Activated CD4-positive, alpha-beta memory T cell treated with anti-CD3 and anti-CD28 coated beads for 36 hours (primary cell): ENCODE measurements around the gene MPV17. TPM values are rescaled to one million over a fixed set of nuclear protein-coding genes. Genes with fewer than 3 reads are reported as not detected.
A peak's percentile ranks its signal among the peaks of the same experiment; 100 is the strongest.
"Not testable (repeated sequence)": the region's sequence is repeated elsewhere in the genome, so short reads cannot be mapped to it uniquely, and the experiment has no call there.

Experiments
- CTCF ChIA-PET: fragments of 350-600 bp; sonication (Branson Sonifier 250); formaldehyde crosslinking; loops from one replicate; lab custom pipeline; 2021; ENCODE audit warnings: antibody characterized with exemption, inconsistent platforms; lab: Charles Lee
- POLR2A ChIA-PET: fragments of 350-600 bp; sonication (Branson Sonifier 250); formaldehyde crosslinking; loops from one replicate; lab custom pipeline; 2021; ENCODE audit warnings: antibody characterized with exemption; lab: Charles Lee
- DNase-seq: peaks from one replicate; pipeline ENCODE4 v3.0.0-alpha.2; 2020
- H3K27ac Mint-ChIP-seq: one replicate; pipeline ENCODE4 v1.8.0; 2021; ENCODE audit warnings: mixed read lengths
- H3K27me3 Mint-ChIP-seq: one replicate; pipeline ENCODE4 v1.8.0; 2021; ENCODE audit warnings: mixed read lengths
- H3K36me3 Mint-ChIP-seq: one replicate; pipeline ENCODE4 v1.8.0; 2021; ENCODE audit warnings: mixed read lengths
- H3K4me1 Mint-ChIP-seq: one replicate; pipeline ENCODE4 v1.8.0; 2021; ENCODE audit warnings: low read depth, mixed read lengths
- H3K4me3 Mint-ChIP-seq: one replicate; pipeline ENCODE4 v1.8.0; 2021; ENCODE audit warnings: mild to moderate bottlenecking, mixed read lengths
- H3K9me3 Mint-ChIP-seq: one replicate; pipeline ENCODE4 v1.8.0; 2021; ENCODE audit warnings: mixed read lengths
- intact Hi-C: fragments of 100-400 bp; cut with micrococcal nuclease; formaldehyde crosslinking; loops from one replicate; pipeline ENCODE4 v1.15.1; 2023
- total RNA-seq, 2 experiments: library from RNA; stranded (reverse); gene quantifications; one replicate each; pipeline ENCODE4 v1.2.3, GENCODE V29; 2021

Gene MPV17
- total RNA-seq, 2 experiments from 2014 or later: 85.5 to 86.0 TPM

- Mint-ChIP-seq H3K4me1 (peaks cover 18% of the 10 kb centered on the region), H3K9me3 (no peaks in the 10 kb centered on the region), H3K27ac (peak overlapping the region; percentile 88), H3K4me3 (peak overlapping the region; percentile 93), H3K27me3 (no peaks in the 10 kb centered on the region), H3K36me3 (peaks cover 11% of the 10 kb centered on the region)
- POLR2A ChIA-PET: interaction anchor here (1.0 to 2.4 kb wide), 3 partner anchors 17 to 34 kb away, joined by 3 to 11 read pairs (median 10); partner anchors contain the start of gene GTF3C2
- peak; percentile 24 for DNase-seq
- intact Hi-C loops: loop anchor here (1.0 kb wide), 1 partner anchor 167 kb away; the partner anchor contains the start of gene IFT172
- CTCF ChIA-PET: interaction anchor here (0.6 to 2.7 kb wide), 7 partner anchors 19 to 362 kb away, joined by 3 to 18 read pairs (median 4); partner anchors contain the start of gene EIF2B4
Measured at GRCh38 chr2:27322301-27322765, 564 bp downstream of the MPV17 start.

DNA sequence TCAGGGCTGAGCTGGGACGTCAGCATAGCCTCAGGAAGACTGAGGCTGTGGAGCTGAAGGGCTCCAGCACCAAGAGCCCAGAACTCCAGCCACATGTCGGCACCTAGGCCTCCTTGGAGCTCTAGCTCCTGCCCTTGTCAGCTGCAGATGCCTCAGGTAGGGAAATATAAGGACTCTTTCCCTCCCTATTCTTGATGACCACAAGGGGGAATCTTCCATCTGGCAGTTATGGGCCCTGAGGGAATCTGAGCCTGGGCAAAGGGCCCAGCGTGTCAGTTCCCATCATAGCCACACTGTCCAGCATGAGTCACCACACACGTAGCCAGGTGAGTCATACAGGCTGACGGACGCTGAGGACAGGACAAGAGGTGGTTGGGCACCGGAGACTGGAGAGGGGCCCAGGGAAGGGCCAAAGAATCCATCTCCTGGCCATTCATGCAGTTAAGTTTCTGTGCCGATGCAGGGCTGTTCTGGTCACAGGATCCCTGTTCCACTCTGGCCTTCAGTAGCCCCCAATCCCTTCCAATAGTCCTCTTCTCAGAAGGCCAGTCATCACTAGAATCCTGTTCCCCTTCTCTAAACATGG is 1.8 kb downstream of the MPV17 start:
- Mint-ChIP-seq H3K9me3 (no peaks in the 10 kb centered on the region), H3K36me3 (peaks cover 4% of the 10 kb centered on the region), H3K4me1 (peaks cover 18% of the 10 kb centered on the region), H3K27ac (no peak overlapping the region), H3K27me3 (no peaks in the 10 kb centered on the region), H3K4me3 (no peak overlapping the region)
- ChIA-PET CTCF (interaction anchor here (2.2 to 4.6 kb wide), 2 partner anchors 18 to 41 kb away, joined by 7 to 32 read pairs; no protein-coding TSS in a partner anchor), POLR2A (interaction anchor here (1.3 to 2.4 kb wide), 2 partner anchors 10 to 18 kb away, joined by 3 to 10 read pairs; no protein-coding TSS in a partner anchor)
- intact Hi-C loops: no loop called here
- no peak for DNase-seq

DNA sequence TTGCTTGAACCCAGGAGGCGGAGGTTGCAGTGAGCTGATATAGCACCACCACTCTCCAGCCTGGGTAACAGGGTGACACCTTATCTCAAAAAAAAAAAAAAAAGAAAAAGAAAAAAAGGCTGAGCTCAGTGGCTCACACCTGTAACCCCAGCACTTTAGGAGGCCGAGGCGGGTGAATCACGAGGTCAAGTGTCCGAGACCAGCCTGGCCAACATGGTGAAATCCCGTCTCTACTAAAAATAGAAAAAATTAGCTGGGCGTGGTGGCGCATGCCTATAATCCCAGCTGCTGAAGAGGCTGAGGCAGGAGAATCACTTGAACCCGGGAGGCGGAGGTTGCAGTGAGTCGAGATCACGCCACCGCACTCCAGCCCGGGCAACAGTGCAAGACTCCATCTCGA is 3.1 kb downstream of the MPV17 start:
- DNase-seq, intact Hi-C loops, H3K9me3 Mint-ChIP-seq, H3K4me3 Mint-ChIP-seq, H3K27ac Mint-ChIP-seq, H3K27me3 Mint-ChIP-seq, H3K36me3 Mint-ChIP-seq: not testable (repeated sequence)
- H3K4me1 Mint-ChIP-seq: peaks cover 18% of the 10 kb centered on the region
- CTCF ChIA-PET: interaction anchor here (0.9 to 4.6 kb wide), 2 partner anchors 17 to 50 kb away, joined by 3 to 32 read pairs; partner anchors contain the start of gene EIF2B4
- POLR2A ChIA-PET: interaction anchor here (1.3 kb wide), 1 partner anchor 9 kb away, joined by 3 read pairs; no protein-coding TSS in a partner anchor

DNA sequence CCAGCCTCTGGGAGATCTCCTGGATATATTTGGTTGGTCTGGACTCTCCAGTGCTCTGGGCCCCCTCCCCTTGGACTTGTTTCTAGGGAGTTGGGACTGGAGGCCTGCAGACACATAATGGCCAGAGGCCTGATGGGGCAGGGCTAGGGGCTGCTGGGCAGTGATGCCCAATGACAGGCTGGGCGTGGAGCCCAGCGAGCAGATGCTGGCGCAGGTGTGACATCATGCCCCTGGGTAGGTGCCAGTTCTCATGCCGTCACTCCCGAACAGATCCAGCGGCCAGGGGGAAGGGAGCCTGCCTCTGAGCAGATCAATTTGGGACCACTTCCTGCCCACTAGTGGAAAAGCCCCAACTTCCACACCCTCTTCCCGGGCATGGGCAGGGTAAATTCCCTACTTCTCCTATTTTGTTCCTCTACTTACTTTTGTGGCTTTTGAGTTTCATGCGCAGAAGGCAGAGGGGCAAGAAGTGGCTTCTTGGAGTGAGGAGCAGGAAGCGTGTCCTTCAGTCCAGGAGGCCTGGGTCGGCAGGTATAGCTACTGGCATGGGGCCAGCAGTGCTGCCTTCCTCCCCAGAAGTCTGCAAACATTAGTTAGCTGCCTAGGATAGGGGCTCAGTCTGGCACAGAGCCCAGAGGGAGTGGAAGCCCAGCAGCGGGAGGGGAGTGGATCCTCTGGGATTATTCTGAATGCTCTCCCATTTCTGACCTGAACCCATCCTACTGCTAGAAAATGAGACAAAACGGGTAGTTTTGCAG is 6.1 kb downstream of the MPV17 start:
- intact Hi-C loops: no loop called here
- no peaks in the 10 kb centered on the region for H3K9me3 Mint-ChIP-seq
- H3K27me3 Mint-ChIP-seq: no peaks in the 10 kb centered on the region
- H3K4me1 Mint-ChIP-seq: peaks cover 5% of the 10 kb centered on the region
- ChIA-PET CTCF (interaction anchor here (0.8 to 4.6 kb wide), 2 partner anchors 14 to 37 kb away, joined by 3 to 32 read pairs; no protein-coding TSS in a partner anchor), POLR2A (no interaction called here)
- no peak overlapping the region for H3K4me3 Mint-ChIP-seq
- no peak for DNase-seq
- H3K27ac Mint-ChIP-seq: no peak overlapping the region
- peaks cover 11% of the 10 kb centered on the region for H3K36me3 Mint-ChIP-seq

DNA sequence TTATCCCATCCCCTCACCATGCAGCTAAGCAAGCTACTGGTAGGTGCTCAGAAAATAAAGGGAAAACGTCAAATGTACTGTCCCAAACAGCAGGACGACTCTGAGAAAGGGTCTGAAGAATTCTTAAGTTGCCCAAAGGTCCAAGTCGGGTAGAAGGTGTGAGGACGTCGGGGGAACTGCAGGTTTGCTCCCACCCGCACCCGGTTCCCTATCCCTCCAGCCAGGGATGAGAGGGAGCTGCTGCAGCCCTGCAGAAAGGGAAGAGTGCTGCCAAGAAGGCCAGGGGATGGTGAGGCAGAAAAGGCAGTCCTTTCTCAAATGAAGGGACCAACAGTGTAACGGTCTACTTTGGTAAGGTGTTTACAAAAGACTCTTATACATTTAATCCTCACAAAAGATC is 7.8 kb downstream of the MPV17 start:
- Mint-ChIP-seq H3K4me1 (no peaks in the 10 kb centered on the region), H3K36me3 (peaks cover 20% of the 10 kb centered on the region), H3K9me3 (no peaks in the 10 kb centered on the region), H3K27ac (no peak overlapping the region), H3K27me3 (no peaks in the 10 kb centered on the region), H3K4me3 (no peak overlapping the region)
- ChIA-PET CTCF (interaction anchor here (0.6 to 1.6 kb wide), 2 partner anchors 12 to 373 kb away, joined by 3 to 8 read pairs; no protein-coding TSS in a partner anchor), POLR2A (no interaction called here)
- no peak for DNase-seq
- intact Hi-C loops: no loop called here

GRCh38 chr2:27314709-27315108 is 8.2 kb downstream of the MPV17 start:
- H3K4me3 Mint-ChIP-seq: no peak overlapping the region
- intact Hi-C loops: no loop called here
- no peaks in the 10 kb centered on the region for H3K4me1 Mint-ChIP-seq
- POLR2A ChIA-PET: no interaction called here
- no peaks in the 10 kb centered on the region for H3K27me3 Mint-ChIP-seq
- no peaks in the 10 kb centered on the region for H3K9me3 Mint-ChIP-seq
- no peak overlapping the region for H3K27ac Mint-ChIP-seq
- DNase-seq: no peak
- peaks cover 22% of the 10 kb centered on the region for H3K36me3 Mint-ChIP-seq
- CTCF ChIA-PET: interaction anchor here (0.6 to 1.6 kb wide), 3 partner anchors 12 to 374 kb away, joined by 3 to 8 read pairs (median 3); no protein-coding TSS in a partner anchor

- H3K9me3 Mint-ChIP-seq: no peaks in the 10 kb centered on the region
- DNase-seq: no peak
- H3K36me3 Mint-ChIP-seq: peaks cover 27% of the 10 kb centered on the region
- H3K27me3 Mint-ChIP-seq: no peaks in the 10 kb centered on the region
- H3K4me3 Mint-ChIP-seq: no peak overlapping the region
- no peaks in the 10 kb centered on the region for H3K4me1 Mint-ChIP-seq
- ChIA-PET POLR2A (no interaction called here), CTCF (interaction anchor here (0.9 to 1.6 kb wide), 2 partner anchors 11 to 35 kb away, joined by 3 to 8 read pairs; no protein-coding TSS in a partner anchor)
- intact Hi-C loops: no loop called here
- no peak overlapping the region for H3K27ac Mint-ChIP-seq
Measured at GRCh38 chr2:27313882-27314645, 8.8 kb downstream of the MPV17 start.

- no peak for DNase-seq
- Mint-ChIP-seq H3K9me3 (no peaks in the 10 kb centered on the region), H3K27ac (no peak overlapping the region), H3K4me3 (no peak overlapping the region), H3K4me1 (peaks cover 2% of the 10 kb centered on the region), H3K36me3 (peaks cover 31% of the 10 kb centered on the region), H3K27me3 (no peaks in the 10 kb centered on the region)
- ChIA-PET CTCF (interaction anchor here (2.2 kb wide), 1 partner anchor 9 kb away, joined by 13 read pairs; no protein-coding TSS in a partner anchor), POLR2A (no interaction called here)
- intact Hi-C loops: no loop called here
Measured at GRCh38 chr2:27312152-27312551, 10.7 kb downstream of the MPV17 start.

DNA sequence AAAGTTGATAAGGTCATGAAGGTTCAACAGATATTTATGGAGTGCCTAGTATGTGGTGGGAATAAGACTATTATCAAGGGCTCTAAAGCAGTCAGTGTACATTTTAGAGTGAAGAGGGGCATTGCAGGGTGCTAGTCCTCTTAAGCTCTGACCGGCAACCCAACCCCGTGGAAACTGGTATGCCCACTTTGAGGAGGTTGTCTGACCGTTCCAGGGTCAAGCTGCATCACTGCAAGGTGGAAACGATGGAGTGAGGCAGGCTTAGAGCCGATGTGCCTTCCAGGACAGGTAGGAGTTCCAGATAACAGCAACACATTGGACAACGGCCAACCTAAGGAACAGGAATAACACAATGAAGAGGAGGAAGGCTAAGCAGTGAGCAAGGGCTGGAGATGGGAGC is 13.2 kb downstream of the MPV17 start:
- Mint-ChIP-seq H3K27ac (no peak overlapping the region), H3K4me3 (no peak overlapping the region), H3K9me3 (no peaks in the 10 kb centered on the region), H3K36me3 (peaks cover 28% of the 10 kb centered on the region), H3K27me3 (peaks cover 18% of the 10 kb centered on the region), H3K4me1 (peaks cover 8% of the 10 kb centered on the region)
- DNase-seq: no peak
- POLR2A ChIA-PET: no interaction called here
- CTCF ChIA-PET: no interaction called here
- intact Hi-C loops: no loop called here

- Mint-ChIP-seq H3K9me3 (no peaks in the 10 kb centered on the region), H3K27ac (no peak within 1 kb of the TSS), H3K4me1 (peaks cover 8% of the 10 kb centered on the region), H3K36me3 (peaks cover 28% of the 10 kb centered on the region), H3K4me3 (no peak within 1 kb of the TSS), H3K27me3 (peaks cover 20% of the 10 kb centered on the region)
- ChIA-PET POLR2A (no interaction called here), CTCF (no interaction called here)
- DNase-seq: no peak
- intact Hi-C loops: no loop called here
Measured at GRCh38 chr2:27308359-27308881, 14.5 kb downstream of the MPV17 start, which contains the start of gene UCN. Gene UCN (minus strand): TSS chr2:27308445. CDS start chr2:27307895, 550 bp downstream.
